Activated CD4-positive, alpha-beta T cell treated with anti-CD3 and anti-CD28 coated beads, Interleukin-10, Interleukin-2, amounts not matched to agents 100 ng/mL and 50 ng/mL, durations not matched to agents 16 hours and 8 hours (primary cell): ENCODE data around the gene TMEM131L.
"Not testable (repeated sequence)": the region's sequence is repeated elsewhere in the genome, so short reads cannot be mapped to it uniquely, and the experiment has no call there.

Experiments used
- DNase-seq: peaks from one replicate; pipeline ENCODE4 v3.0.0-alpha.2; 2020

The TMEM131L gene

DNA sequence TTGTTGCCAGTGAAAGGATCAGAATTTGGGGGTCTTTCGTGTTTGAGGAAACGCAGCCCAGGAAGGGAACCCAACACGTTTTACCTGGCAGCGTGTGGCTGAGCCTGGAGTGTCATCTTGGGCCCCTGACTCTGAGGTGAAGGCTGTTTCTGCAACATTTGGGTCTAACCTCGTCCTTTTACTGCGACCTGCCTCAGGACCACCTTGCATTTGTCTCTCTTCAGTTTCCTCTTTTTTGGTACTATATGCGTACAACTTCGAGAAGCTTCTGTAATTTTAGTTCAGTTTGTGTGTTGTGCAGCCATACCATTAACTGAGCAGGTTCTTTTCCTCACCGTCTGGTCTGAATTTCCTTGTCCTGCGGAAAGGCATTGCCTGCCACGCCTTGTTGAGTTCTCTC, 61.5 kb downstream of the TMEM131L start:
- DNase-seq, result no peak

DNA sequence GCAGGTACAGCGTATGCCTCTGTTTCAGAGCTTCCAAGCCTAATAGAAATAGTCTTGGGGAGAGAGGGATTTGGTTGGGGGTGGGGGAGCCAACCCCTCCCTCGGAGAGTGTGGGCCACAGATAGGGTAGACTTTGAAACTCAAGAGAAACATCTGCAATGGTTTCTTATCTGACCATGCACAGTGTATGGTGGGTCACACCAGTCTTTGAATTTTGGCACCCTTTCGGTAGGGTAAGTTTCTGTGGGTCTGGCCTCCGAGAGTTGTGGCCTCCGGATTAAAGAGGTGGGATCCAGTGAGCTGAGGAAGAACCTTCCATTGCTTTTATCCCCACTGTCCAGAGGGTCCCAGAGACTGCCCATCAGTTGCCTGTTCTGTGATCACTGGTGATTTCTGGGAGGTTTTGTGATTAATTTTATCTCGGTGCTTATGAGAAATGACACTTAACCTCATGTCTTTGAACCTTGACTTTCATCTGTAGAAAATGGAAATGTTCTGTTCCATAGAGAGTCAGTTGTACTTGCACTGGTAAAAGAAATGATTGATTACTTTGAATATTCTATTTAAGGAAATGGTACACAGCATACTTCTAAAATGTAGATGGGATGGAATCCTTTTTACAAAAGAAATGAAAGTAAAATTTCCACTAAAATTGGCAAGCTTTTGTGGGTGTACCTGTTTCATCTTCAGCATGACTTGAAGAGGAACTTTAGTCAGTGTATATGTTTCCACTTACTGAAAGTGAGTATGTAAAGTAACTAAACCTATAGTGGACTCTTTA, 62.7 kb downstream of the TMEM131L start:
- peak; percentile 41 for DNase-seq

DNA sequence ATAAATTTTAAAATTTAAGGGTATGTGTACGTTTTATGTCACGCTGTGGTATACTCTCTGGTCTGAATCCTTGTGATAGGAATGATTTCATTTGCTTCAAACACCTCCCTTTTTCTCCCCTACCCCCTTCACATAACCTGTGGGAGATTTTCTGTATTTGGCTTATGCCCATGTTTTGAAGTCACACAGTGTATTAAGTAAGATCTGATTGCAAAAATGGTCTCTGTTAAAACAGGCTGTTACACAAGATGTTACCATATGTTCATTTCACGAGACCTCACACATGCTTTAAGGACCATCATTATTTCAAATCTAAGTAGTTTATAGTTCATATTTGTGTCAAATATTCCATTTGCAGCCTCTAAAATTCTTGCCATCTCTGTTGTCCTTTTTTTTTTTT, 63.5 kb downstream of the TMEM131L start:
- DNase-seq, result no peak

GRCh38 chr4:153530284-153530999, 64.3 kb downstream of the TMEM131L start:
- DNase-seq, result peak; percentile 61

DNA sequence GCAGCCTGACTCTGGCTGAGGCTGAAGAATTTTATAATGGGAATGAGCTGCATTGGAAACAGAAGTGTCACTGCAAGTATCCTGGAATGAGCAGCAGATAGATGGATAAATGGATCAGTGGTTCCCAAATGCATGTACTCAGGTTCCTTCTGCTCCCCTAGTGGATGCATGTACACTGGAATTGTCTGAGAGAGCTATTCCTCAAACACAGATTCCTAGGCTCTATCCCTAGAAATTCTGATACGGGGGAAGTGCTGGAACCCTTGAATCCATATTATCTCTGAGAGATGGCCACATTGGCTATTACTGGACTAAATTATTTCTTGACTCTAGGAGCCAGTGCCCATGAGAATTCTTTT, 64.8 kb downstream of the TMEM131L start:
- no peak for DNase-seq

DNA sequence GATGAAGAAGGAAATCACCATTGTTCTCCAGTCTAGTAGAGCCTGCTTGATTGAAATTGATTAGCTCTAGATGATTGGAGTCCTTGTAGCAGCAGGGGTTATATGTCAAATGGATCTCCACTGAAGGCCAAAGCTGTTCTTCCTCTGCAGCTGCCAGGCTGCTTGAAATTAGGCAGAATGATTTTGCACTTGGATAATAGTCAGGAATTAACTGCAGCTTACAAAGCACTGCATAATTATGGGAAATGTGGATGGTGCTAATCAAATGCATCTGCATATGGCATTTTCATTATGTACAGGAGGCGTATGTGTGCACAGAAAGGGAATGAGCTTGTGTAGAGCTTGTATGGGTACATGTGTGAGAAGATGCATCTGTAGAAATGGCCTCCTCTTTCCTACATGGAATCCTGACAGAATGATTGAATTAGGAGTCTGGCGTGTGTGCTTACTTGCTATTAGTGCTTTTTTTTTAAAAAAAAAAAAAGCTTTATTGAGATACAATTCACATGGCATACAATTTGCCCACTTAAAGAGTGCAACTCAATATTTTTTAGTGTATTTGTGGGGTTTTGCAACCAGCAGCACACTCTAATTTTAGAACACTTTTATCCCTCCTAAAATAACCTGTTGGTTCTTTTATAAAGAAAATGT, 65.9 kb downstream of the TMEM131L start:
- DNase-seq, result no peak

- no peak for DNase-seq
Observed at GRCh38 chr4:153532636-153533035, 66.5 kb downstream of the TMEM131L start.

- DNase-seq, result no peak
Observed at GRCh38 chr4:153533387-153533786, 67.2 kb downstream of the TMEM131L start.

GRCh38 chr4:153534792-153535629, 68.9 kb downstream of the TMEM131L start:
- no peak for DNase-seq

GRCh38 chr4:153535772-153536513, 69.8 kb downstream of the TMEM131L start:
- no peak for DNase-seq

DNA sequence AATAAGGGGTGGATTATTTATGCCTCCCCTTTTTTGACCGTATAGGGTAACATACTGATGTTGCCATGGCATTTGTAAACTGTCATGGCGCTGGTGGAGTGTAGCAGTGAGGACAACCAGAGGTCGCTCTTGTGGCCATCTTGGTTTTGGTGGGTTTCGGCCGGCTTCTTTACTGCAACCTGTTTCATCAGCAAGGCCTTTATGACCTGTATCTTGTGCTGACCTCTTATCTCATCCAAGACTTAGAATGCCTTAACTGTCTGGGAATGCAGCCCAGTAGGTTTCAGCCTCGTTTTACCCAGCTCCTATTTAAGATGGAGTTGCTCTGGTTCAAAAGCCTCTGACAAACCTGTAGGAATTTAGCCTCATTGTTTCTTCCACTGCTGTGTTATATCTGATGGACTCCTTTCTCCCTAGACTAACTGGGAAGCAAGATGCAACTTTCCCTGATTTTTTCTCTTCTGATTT, 71.4 kb downstream of the TMEM131L start:
- DNase-seq, result no peak

- no peak for DNase-seq
Observed at GRCh38 chr4:153538487-153539357, 72.6 kb downstream of the TMEM131L start.

DNA sequence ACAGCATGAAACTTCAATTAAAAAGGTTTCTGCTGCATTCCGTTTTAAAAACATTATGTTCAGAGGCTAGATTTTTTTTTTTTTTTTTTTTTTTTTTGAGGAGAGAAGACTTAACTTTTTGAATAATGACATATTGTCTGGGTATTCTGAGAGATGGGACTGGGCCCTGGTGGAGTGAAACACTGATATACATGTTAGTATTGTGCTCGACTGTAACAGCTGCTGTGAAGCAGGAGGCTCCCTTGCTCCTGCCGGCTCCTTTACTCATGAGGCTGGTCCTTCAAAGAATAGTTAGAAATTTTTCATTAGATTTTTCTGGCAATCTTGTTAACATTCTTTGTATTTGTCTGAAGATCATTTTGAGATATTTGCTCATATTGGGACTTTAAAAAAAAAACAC, 73.3 kb downstream of the TMEM131L start:
- no peak for DNase-seq

DNA sequence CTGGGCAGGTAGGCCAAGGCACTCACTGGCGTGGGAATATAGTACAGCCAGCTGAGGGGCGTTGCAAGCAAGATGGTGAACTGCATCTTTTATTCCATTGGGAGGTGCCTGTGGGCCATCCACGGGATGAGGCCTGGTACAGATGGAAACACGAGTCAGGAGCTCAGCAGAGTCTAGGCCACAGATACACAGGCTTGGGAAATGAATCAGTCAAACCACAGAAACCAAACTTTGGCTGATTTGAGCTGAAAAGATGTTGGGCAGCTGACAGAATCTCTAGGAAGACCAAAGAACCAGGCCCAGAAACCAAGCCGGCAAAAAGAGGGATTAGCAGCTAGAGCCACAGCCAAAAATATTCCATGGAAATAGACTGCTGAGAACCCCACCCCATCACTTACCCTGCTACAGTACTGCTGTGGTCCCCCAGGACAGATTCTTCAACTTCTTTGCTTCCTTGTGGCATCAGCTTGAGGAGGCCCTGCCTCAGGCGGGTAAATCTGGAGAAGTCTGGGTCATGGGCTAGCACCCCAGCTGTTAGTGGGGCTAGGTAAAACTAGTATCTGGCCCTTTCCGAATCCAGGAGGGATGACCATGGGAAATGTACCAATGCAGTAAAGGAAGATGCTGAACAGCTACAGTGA, 75.4 kb downstream of the TMEM131L start:
- DNase-seq, result peak; percentile 82

DNA sequence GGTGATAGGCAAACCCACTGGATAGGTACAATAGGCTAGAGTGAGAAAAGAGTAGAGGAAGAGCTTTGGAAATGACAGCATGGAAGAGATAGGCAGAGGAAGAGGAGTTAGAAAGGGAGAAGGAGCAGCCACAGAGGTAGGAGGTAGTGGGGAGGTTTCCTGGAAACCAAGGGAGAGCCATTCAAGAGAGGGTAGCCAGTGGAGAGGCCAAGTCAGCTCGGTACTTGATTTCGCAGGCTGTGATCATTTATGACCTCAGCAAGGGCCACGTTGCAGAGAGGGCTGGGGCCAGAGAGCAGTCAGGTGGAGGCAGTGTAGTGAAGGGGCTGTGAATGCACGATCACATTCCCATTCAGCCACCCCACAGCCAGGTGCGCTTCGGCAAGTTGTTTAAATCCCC, 76.0 kb downstream of the TMEM131L start:
- DNase-seq, result no peak

GRCh38 chr4:153542834-153543233, 76.7 kb downstream of the TMEM131L start:
- DNase-seq, result no peak

GRCh38 chr4:153543351-153543750, 77.2 kb downstream of the TMEM131L start:
- DNase-seq, result no peak

- DNase-seq, result no peak
Observed at GRCh38 chr4:153545822-153546221, 79.7 kb downstream of the TMEM131L start.

DNA sequence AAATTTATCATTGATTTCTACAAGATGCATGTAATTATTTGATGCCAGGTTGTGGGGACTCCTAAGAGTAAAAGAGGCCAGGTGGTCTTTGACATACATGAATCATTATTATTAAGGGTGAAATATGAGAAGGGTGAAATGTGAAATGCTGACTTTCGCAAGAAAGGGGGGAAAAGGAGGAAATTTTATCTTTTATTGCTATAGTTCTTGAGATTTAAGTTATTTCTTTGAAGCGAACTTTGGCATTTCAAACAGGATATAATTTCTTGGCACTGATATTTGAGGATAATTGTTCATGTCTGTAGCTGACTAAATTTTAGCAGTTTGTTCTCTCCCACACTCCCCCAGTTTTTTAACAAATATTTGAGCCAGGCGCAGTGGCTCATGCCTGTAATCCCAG, 80.1 kb downstream of the TMEM131L start:
- DNase-seq, result no peak

GRCh38 chr4:153547520-153547919, 81.4 kb downstream of the TMEM131L start:
- DNase-seq, result no peak

DNA sequence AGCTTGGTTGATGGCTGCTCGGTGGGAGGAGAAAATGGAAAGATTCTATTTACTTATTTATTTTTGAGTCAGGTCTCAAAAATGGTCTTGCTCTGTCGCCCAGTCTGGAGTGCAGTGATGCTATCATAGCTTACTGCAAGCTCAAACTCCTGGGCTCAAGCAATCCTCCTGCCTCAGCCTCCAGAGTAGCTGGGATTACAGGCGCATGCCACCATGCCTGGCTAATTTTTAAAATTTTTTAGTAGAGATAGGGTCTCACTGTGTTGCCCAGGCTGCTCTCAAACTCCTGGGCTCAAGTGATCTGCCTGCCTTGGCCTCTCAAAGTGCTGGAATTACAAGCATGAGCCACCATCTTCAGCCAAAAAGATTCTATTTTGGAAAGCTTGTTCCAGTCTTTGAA, 82.7 kb downstream of the TMEM131L start:
- not testable (repeated sequence) for DNase-seq
